ENCODE results near the gene KRT16.

DNA sequence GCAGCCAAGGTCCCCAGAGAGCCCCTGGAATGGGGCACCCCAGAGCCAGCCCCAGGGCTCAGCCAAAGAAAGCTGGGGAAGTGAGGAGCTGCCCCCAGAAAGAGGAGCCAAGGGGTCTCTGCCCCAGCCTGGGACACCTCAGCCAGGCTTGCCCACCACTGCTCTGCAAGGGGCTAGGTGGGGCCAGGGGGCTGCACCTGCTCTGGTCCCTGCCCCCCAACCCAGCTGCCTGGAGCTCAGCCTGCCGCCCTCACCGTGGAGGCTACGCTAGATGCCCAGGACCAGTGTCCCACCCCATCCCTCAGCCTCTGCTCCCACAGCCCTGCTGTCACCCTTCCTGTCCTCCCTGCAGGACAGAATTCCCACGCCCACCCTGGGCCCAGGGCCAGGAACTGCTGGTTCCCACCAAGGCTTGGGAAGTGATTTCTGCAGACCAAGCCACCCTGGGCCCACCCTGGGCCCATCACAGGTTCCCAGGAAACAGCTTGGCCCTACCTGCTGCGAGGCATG lies 39.9 kb upstream of the KRT16 start:
- TF ChIP-seq, protein P1, sequence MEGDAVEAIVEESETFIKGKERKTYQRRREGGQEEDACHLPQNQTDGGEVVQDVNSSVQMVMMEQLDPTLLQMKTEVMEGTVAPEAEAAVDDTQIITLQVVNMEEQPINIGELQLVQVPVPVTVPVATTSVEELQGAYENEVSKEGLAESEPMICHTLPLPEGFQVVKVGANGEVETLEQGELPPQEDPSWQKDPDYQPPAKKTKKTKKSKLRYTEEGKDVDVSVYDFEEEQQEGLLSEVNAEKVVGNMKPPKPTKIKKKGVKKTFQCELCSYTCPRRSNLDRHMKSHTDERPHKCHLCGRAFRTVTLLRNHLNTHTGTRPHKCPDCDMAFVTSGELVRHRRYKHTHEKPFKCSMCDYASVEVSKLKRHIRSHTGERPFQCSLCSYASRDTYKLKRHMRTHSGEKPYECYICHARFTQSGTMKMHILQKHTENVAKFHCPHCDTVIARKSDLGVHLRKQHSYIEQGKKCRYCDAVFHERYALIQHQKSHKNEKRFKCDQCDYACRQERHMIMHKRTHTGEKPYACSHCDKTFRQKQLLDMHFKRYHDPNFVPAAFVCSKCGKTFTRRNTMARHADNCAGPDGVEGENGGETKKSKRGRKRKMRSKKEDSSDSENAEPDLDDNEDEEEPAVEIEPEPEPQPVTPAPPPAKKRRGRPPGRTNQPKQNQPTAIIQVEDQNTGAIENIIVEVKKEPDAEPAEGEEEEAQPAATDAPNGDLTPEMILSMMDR (IDR thresholded peaks at IDR 0.05), result no peak
- no peak for TF ChIP-seq EZH2 (IDR thresholded peaks at IDR 0.05; ENCODE audit: borderline replicate concordance, insufficient read depth, low read depth, low read length, poor library complexity, severe bottlenecking)

Data from B cell (primary cell).